HL-60 (cell line): ENCODE data around the gene ZNF610.
A peak's percentile ranks its signal among the peaks of the same experiment; 100 is the strongest.

Source experiments
- DNase-seq, 2 experiments: peaks; one replicate each; pipeline ENCODE4 v3.0.0-alpha.2; 2010 to 2020; ENCODE audit warnings: low read depth in 1 of 2, low spot score in 1 of 2
- H3K27ac ChIP-seq: fragments of 250-450 bp; sonication (Bioruptor Pico); replicated peaks from 2 replicates; pipeline ENCODE4 v1.5.1; 2020; ENCODE audit warnings: mild to moderate bottlenecking, moderate library complexity
- H3K27me3 ChIP-seq: fragments of 250-450 bp; sonication (Bioruptor Pico); 2 replicates; pipeline ENCODE4 v1.5.1; 2021; ENCODE audit warnings: mild to moderate bottlenecking, moderate library complexity; ENCODE audit not compliant: insufficient read depth, poor library complexity, severe bottlenecking
- H3K4me3 ChIP-seq: replicated peaks from 2 replicates; pipeline ENCODE4 v1.5.1; 2011; ENCODE audit warnings: mild to moderate bottlenecking, control low read depth, low read length; ENCODE audit not compliant: insufficient read depth
- GABPA ChIP-seq: IDR thresholded peaks from 2 replicates; pipeline ENCODE4 v1.6.1; 2012; ENCODE audit warnings: low read depth
- POLR2AphosphoS5 ChIP-seq: IDR thresholded peaks from 2 replicates; pipeline ENCODE4 v1.6.1; 2012; ENCODE audit warnings: low read depth
- SPI1 ChIP-seq: IDR thresholded peaks from 2 replicates; pipeline ENCODE4 v1.6.1; 2012; ENCODE audit warnings: low read depth, mild to moderate bottlenecking, borderline replicate concordance
- long read RNA-seq: library from polyadenylated mRNA; unstranded; transcript quantifications from one replicate; pipeline ENCODE4 v2.0.0, GENCODE V29; 2020
- TF ChIP-seq, protein P1 (sequence below): IDR thresholded peaks from one replicate; pipeline ENCODE4 v1.5.1; 2011; ENCODE audit warnings: low read length, control low read depth, inconsistent platforms; ENCODE audit not compliant: insufficient read depth
- TF ChIP-seq, protein P2 (sequence below): IDR thresholded peaks from 2 replicates; pipeline ENCODE4 v1.6.1; 2012; ENCODE audit warnings: low read depth; ENCODE audit not compliant: insufficient replicate concordance

ZNF610 gene
- long read RNA-seq, partial matches to known transcripts = 0 of 1 reads
- long read RNA-seq, other reads (novel, unspliced or antisense) = 0 of 1 reads

DNA sequence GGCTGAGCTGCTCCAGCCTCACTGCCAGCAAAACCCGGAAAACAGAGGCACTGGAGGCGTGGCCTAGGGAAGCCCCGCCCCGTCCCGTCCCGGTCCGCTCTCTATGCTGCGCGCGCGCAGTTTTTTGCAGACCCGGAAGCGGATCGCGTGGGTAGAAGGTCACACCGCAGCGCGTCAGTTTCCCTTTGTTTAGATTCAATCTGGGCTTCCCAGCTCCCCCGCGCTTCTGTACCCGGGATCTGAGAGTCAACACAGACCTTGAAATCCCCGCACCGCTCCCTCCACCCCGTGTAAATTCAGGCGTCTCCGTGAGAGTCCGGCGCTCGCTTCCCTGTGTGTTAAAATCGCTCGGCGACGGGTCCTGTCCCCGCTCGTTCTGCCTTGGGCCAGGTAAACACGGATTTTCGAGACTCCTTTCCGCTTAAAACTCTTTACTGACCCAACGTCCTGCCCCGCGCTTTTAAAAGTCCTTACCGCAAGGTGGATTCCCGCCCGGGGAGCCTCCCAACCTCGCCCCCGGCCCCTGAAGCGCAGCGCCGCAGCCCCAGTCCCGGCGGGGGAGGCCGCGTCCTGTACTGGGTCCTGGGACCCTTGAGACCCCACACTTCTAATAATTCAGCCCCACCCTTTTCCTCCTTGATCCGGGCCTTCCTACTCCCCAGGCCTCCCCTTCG lies at the start of gene ZNF610:
ZNF610 (plus strand) TSS at position 127 of the 674 bp plus-strand sequence. CDS start 12,930 bp downstream, outside the sequence.
- Histone ChIP-seq H3K27me3 (no peaks in the 10 kb centered on the region), H3K27ac (peak within 1 kb of the TSS; percentile 96), H3K4me3 (peak within 1 kb of the TSS; percentile 51)
- DNase-seq = peak; percentile 76 to 91
- TF ChIP-seq GABPA (peak; percentile 63), POLR2AphosphoS5 (peak; percentile 90), SPI1 (peak; percentile 2; the same call in 1 of the 2 replicates)
- TF ChIP-seq, protein P1, sequence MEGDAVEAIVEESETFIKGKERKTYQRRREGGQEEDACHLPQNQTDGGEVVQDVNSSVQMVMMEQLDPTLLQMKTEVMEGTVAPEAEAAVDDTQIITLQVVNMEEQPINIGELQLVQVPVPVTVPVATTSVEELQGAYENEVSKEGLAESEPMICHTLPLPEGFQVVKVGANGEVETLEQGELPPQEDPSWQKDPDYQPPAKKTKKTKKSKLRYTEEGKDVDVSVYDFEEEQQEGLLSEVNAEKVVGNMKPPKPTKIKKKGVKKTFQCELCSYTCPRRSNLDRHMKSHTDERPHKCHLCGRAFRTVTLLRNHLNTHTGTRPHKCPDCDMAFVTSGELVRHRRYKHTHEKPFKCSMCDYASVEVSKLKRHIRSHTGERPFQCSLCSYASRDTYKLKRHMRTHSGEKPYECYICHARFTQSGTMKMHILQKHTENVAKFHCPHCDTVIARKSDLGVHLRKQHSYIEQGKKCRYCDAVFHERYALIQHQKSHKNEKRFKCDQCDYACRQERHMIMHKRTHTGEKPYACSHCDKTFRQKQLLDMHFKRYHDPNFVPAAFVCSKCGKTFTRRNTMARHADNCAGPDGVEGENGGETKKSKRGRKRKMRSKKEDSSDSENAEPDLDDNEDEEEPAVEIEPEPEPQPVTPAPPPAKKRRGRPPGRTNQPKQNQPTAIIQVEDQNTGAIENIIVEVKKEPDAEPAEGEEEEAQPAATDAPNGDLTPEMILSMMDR = no peak
- TF ChIP-seq, protein P2, sequence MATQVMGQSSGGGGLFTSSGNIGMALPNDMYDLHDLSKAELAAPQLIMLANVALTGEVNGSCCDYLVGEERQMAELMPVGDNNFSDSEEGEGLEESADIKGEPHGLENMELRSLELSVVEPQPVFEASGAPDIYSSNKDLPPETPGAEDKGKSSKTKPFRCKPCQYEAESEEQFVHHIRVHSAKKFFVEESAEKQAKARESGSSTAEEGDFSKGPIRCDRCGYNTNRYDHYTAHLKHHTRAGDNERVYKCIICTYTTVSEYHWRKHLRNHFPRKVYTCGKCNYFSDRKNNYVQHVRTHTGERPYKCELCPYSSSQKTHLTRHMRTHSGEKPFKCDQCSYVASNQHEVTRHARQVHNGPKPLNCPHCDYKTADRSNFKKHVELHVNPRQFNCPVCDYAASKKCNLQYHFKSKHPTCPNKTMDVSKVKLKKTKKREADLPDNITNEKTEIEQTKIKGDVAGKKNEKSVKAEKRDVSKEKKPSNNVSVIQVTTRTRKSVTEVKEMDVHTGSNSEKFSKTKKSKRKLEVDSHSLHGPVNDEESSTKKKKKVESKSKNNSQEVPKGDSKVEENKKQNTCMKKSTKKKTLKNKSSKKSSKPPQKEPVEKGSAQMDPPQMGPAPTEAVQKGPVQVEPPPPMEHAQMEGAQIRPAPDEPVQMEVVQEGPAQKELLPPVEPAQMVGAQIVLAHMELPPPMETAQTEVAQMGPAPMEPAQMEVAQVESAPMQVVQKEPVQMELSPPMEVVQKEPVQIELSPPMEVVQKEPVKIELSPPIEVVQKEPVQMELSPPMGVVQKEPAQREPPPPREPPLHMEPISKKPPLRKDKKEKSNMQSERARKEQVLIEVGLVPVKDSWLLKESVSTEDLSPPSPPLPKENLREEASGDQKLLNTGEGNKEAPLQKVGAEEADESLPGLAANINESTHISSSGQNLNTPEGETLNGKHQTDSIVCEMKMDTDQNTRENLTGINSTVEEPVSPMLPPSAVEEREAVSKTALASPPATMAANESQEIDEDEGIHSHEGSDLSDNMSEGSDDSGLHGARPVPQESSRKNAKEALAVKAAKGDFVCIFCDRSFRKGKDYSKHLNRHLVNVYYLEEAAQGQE = peak; percentile 52

DNA sequence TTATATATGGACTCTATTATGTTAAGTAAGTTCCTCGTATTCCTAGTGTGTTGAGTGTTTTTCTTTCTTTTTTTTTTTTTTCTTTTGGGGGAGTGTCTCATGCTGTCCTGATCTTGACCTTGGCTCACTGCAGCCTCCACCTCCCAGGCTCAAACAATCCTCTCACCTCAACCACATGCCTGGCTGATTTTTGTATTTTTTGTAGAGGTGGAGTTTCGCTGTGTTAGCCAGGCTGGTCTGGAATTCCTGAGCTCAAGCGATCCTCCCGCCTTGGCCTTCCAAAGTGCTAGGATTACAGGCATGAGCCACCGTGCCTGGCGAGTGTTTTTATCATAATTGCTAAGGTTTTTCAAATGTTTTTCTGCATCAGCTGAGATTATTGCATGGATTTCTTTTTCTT lies 49.8 kb upstream of the ZNF610 start:
- TF ChIP-seq POLR2AphosphoS5 (no peak), SPI1 (no peak), GABPA (no peak)
- TF ChIP-seq, protein P1 = no peak
- TF ChIP-seq, protein P2 = no peak
- H3K4me3 ChIP-seq = no peak overlapping the region
- no peaks in the 10 kb centered on the region for H3K27me3 ChIP-seq
- DNase-seq = no peak
- H3K27ac ChIP-seq = no peak overlapping the region

- TF ChIP-seq GABPA = no peak
- TF ChIP-seq POLR2AphosphoS5 = no peak
- TF ChIP-seq, protein P1 = no peak
- TF ChIP-seq SPI1 = no peak
- H3K4me3 ChIP-seq = no peak overlapping the region
Observed at GRCh38 chr19:52291781-52292180, 44.3 kb upstream of the ZNF610 start.

More at GRCh38 chr19:52291781-52292180, 44.3 kb upstream of the ZNF610 start:
- H3K27me3 ChIP-seq = no peaks in the 10 kb centered on the region
- DNase-seq = no peak
- no peak overlapping the region for H3K27ac ChIP-seq
